Stimulated activated CD4-positive, alpha-beta T cell treated with anti-CD3 and anti-CD28 coated beads, Interleukin-15, amount 100 ng/mL, for 1 hour (primary cell): ENCODE measurements around the gene RRAGA.
"Not testable (repeated sequence)": the region's sequence is repeated elsewhere in the genome, so short reads cannot be mapped to it uniquely, and the experiment has no call there.

ENCODE experiments used
- DNase-seq, 2 donors: peaks; one replicate each; pipeline ENCODE4 v3.0.0-alpha.2; 2020; ENCODE audit warnings: low read depth in 1 of 2, low spot score in 1 of 2

Gene RRAGA

DNA sequence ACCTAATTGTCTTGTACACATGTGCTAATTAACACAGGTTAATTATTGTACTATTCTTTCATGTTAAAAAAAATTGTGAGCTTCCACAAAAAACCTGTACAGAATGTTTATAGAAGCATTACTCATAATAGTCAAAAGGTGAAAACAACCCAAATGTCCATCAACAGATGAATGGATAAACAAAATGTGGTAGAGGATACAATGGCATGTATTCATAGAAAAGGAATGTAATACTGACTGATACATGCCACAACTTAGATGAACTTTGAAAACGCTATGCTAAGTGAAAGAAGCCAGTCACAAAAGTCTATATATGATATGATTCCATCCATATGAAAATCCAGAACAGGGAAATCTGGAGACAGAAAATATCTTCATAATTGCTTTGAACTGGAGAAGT is 25.6 kb downstream of the RRAGA start:
- no peak for DNase-seq

- no peak for DNase-seq
These were observed 36.1 kb downstream of the RRAGA start for GRCh38 chr9:19085295-19085694.

GRCh38 chr9:19087106-19088000 is 38.1 kb downstream of the RRAGA start:
- DNase-seq = no peak

DNA sequence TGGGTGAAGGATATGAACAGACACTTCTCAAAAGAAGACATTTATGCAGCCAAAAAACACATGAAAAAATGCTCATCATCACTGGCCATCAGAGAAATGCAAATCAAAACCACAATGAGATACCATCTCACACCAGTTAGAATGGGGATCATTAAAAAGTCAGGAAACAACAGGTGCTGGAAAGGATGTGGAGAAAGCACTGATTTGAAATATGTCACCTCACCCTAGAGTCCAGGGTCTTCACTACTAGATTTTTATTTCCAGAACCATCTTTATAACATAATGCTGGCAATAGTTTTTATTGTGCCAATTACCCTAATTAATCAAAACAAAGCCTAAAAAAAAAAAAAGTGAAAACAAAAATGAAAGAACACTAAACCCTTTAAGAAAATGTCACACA is 48.2 kb downstream of the RRAGA start:
- DNase-seq = not testable (repeated sequence)
